ENCODE results near the gene DECR2. TPM values are rescaled to one million over a fixed set of nuclear protein-coding genes. Genes with fewer than 3 reads are reported as not detected.
A peak's percentile ranks its signal among the peaks of the same experiment; 100 is the strongest.

Gene DECR2
- total and polyA plus RNA-seq, 9 of the 15 experiments (the other 6 are each of a cell fraction or from before 2014, with no cell fraction given) = 1.0 to 31.9 (median 10.3) TPM

GRCh38 chr16:381789-382717, 19.6 kb upstream of the DECR2 start, which contains the start of gene PGAP6 (continued):
- TF ChIP-seq CREB5 (CRISPR knock-in tag; IDR thresholded peaks at IDR 0.05) = no peak
- no peak for TF ChIP-seq ZNF830 (CRISPR knock-in tag; IDR thresholded peaks at IDR 0.05)
- peak; percentile 27; the same call in 1 of the 2 replicates for TF ChIP-seq ZFX (CRISPR knock-in tag; IDR thresholded peaks at IDR 0.05)
- no peak for TF ChIP-seq JUN (IDR thresholded peaks at IDR 0.05; ENCODE audit: borderline replicate concordance, low read depth, low read length)
- no peak for TF ChIP-seq JUN (CRISPR knock-in tag; IDR thresholded peaks at IDR 0.05; ENCODE audit: borderline replicate concordance)
- TF ChIP-seq CCNT2 (IDR thresholded peaks at IDR 0.05; ENCODE audit: borderline replicate concordance, extremely low read depth, insufficient read length, low read depth, low read length) = peak; percentile 32
- no peak for TF ChIP-seq ZNF239 (CRISPR knock-in tag; IDR thresholded peaks at IDR 0.05)
- TF ChIP-seq FIP1L1 (IDR thresholded peaks at IDR 0.05; ENCODE audit: low read depth, low read length, poor library complexity, severe bottlenecking) = no peak
- TF ChIP-seq ZNF174 (CRISPR knock-in tag; IDR thresholded peaks at IDR 0.05) = no peak
- TF ChIP-seq ARNT (IDR thresholded peaks at IDR 0.05) = no peak
- no peak for TF ChIP-seq ZNF175 (CRISPR knock-in tag; IDR thresholded peaks at IDR 0.05; ENCODE audit: low read depth)
- TF ChIP-seq THRAP3 (IDR thresholded peaks at IDR 0.05; ENCODE audit: borderline replicate concordance) = no peak
- TF ChIP-seq, protein P1, sequence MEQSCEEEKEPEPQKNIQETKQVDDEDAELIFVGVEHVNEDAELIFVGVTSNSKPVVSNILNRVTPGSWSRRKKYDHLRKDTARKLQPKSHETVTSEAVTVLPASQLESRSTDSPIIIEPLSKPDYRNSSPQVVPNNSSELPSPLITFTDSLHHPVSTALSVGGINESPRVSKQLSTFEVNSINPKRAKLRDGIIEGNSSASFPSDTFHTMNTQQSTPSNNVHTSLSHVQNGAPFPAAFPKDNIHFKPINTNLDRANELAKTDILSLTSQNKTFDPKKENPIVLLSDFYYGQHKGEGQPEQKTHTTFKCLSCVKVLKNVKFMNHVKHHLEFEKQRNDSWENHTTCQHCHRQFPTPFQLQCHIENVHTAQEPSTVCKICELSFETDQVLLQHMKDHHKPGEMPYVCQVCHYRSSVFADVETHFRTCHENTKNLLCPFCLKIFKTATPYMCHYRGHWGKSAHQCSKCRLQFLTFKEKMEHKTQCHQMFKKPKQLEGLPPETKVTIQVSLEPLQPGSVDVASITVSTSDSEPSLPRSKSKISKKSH (CRISPR knock-in tag; IDR thresholded peaks at IDR 0.05) = no peak
- no peak for TF ChIP-seq RBM17 (IDR thresholded peaks at IDR 0.05; ENCODE audit: borderline replicate concordance, low read depth, low read length)
- no peak for TF ChIP-seq EP300 (IDR thresholded peaks at IDR 0.05; ENCODE audit: low read length)
- no peak for TF ChIP-seq RCOR1 (IDR thresholded peaks at IDR 0.05; ENCODE audit: borderline replicate concordance in 1 of 2, low read depth in 2 of 2, low read length in 2 of 2)
- TF ChIP-seq TBL1XR1 (IDR thresholded peaks at IDR 0.05; ENCODE audit: low read length in 2 of 2) = no peak
- TF ChIP-seq, protein P2, sequence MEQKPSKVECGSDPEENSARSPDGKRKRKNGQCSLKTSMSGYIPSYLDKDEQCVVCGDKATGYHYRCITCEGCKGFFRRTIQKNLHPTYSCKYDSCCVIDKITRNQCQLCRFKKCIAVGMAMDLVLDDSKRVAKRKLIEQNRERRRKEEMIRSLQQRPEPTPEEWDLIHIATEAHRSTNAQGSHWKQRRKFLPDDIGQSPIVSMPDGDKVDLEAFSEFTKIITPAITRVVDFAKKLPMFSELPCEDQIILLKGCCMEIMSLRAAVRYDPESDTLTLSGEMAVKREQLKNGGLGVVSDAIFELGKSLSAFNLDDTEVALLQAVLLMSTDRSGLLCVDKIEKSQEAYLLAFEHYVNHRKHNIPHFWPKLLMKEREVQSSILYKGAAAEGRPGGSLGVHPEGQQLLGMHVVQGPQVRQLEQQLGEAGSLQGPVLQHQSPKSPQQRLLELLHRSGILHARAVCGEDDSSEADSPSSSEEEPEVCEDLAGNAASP (IDR thresholded peaks at IDR 0.05) = no peak
- no peak for TF ChIP-seq PPARD (CRISPR knock-in tag; IDR thresholded peaks at IDR 0.05)
- TF ChIP-seq, protein P3, sequence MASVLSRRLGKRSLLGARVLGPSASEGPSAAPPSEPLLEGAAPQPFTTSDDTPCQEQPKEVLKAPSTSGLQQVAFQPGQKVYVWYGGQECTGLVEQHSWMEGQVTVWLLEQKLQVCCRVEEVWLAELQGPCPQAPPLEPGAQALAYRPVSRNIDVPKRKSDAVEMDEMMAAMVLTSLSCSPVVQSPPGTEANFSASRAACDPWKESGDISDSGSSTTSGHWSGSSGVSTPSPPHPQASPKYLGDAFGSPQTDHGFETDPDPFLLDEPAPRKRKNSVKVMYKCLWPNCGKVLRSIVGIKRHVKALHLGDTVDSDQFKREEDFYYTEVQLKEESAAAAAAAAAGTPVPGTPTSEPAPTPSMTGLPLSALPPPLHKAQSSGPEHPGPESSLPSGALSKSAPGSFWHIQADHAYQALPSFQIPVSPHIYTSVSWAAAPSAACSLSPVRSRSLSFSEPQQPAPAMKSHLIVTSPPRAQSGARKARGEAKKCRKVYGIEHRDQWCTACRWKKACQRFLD (CRISPR knock-in tag; IDR thresholded peaks at IDR 0.05) = 0 out of 2 replicates have a peak, but pooled peaks have one; percentile 51

Measured in K562 (cell line).